ENCODE data around the gene BCAS1.
"Not testable (repeated sequence)": the region's sequence is repeated elsewhere in the genome, so short reads cannot be mapped to it uniquely, and the experiment has no call there.

BCAS1 gene

GRCh38 chr20:53939572-53940359 is 130.6 kb downstream of the BCAS1 start:
- peak; percentile 88 for DNase-seq

GRCh38 chr20:53939190-53939571 is 131.2 kb downstream of the BCAS1 start:
- DNase-seq = no peak

- DNase-seq = no peak
Observed at GRCh38 chr20:53938739-53939138, 131.7 kb downstream of the BCAS1 start.

- DNase-seq = no peak
Observed at GRCh38 chr20:53937929-53938367, 132.4 kb downstream of the BCAS1 start.

- DNase-seq = no peak
Observed at GRCh38 chr20:53937339-53937741, 133.1 kb downstream of the BCAS1 start.

GRCh38 chr20:53935344-53936084 is 134.9 kb downstream of the BCAS1 start:
- DNase-seq = no peak

GRCh38 chr20:53934421-53935343 is 135.7 kb downstream of the BCAS1 start:
- no peak for DNase-seq

GRCh38 chr20:53933232-53933846 is 137.1 kb downstream of the BCAS1 start:
- DNase-seq = no peak

GRCh38 chr20:53932655-53933192 is 137.7 kb downstream of the BCAS1 start:
- not testable (repeated sequence) for DNase-seq

GRCh38 chr20:53931597-53931996 is 138.8 kb downstream of the BCAS1 start:
- DNase-seq = no peak

GRCh38 chr20:53930651-53931504 is 139.5 kb downstream of the BCAS1 start:
- no peak for DNase-seq

GRCh38 chr20:53929974-53930650 is 140.3 kb downstream of the BCAS1 start:
- no peak for DNase-seq

- DNase-seq = no peak
Observed at GRCh38 chr20:53929399-53929798, 141.0 kb downstream of the BCAS1 start.

GRCh38 chr20:53927990-53928389 is 142.4 kb downstream of the BCAS1 start:
- DNase-seq = no peak

GRCh38 chr20:53926428-53927028 is 143.9 kb downstream of the BCAS1 start:
- DNase-seq = no peak

- no peak for DNase-seq
Observed at GRCh38 chr20:53925651-53926401, 144.6 kb downstream of the BCAS1 start.

GRCh38 chr20:53923566-53924369 is 146.6 kb downstream of the BCAS1 start:
- DNase-seq = no peak

GRCh38 chr20:53922901-53923314 is 147.5 kb downstream of the BCAS1 start:
- DNase-seq = no peak
